Measurements from ENCODE around the gene CDC40.

CDC40 gene

GRCh38 chr6:110180228-110181008 lies at the start of gene CDC40:
CDC40 (plus strand) TSS chr6:110180427; CDS start chr6:110180445, 18 bp downstream.
- DNase-seq, result peak; percentile 73

GRCh38 chr6:110137924-110138887 lies 42.0 kb upstream of the CDC40 start:
- no peak for DNase-seq

GRCh38 chr6:110139052-110139451 lies 41.2 kb upstream of the CDC40 start:
- no peak for DNase-seq

DNA sequence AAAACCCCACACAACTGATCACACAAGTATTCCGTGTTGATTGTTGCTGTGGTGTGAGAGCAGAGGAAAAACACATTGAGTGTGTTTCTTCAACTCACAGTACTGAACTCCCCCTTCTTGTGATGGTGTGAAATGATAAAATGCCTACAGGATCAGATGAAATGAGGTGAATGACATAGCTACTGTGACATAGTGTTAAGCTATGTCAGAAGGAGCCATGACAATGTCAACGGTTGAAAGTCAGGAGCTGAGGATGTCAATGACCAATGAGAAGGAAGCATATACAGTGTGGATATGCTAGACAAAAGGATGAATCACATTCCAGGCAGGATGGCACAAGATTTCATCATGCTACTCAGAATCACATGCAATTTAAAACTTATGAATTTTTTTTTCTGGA lies 39.6 kb upstream of the CDC40 start:
- no peak for DNase-seq

DNA sequence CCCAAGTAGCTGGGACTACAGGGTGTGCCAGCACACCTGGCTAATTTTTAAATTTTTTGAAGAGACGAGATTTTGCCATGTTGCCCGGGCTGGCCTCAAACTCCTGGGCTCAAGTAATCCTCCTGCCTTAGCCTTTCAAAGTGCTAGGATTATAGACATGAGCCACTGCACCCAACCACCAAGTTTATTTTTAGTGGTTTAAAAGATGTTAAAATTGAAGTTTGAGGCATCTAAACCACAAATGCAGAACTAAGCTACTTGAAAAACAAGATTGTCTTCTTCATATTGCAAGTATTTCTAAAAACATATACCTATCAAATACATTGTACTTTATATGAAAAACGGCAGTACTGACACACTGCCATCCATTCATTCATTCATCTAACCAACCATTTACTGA lies 32.4 kb upstream of the CDC40 start:
- DNase-seq, result no peak

DNA sequence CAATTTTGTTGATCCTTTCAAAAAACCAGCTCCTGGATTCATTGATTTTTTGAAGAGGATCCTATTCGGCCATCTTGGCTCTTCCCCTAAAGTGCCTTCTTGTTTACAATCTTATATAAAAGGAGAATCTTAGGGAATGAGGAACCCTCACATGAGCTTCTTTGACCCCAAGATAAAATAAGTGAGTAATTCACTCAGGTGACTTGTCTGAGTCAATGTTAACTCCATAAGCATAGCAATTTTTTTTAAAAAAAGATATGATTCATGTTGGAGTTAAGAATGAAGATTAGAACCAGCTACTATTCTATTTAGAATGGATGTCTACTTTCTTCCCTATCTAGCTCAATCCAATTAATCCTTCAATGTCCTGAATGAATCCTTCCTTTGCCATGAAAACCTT lies 21.7 kb upstream of the CDC40 start:
- DNase-seq, result no peak

DNA sequence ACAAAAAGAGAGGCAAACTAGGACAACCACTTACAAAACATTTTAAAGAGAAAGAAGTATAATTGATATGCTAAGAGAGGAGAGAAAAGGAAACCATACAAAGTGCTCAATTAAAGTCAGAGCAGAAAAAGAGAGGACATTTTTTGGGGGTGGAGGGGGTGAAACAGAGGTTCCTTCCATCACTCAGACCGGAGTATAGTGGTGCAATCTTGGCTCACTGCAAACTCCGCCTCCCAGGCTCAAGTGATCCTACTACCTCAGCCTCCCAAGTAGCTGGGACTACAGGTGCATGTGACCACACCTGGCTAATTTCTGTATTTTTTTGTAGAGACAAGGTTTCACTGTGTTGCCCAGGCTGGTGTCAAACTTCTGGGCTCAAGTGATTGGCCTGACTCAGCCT lies 10.1 kb upstream of the CDC40 start:
- no peak for DNase-seq

- no peak for DNase-seq
These were observed 6.6 kb upstream of the CDC40 start for GRCh38 chr6:110173506-110174132.

GRCh38 chr6:110178626-110179405 lies 1.4 kb upstream of the CDC40 start:
- peak; percentile 85 for DNase-seq

GRCh38 chr6:110179406-110180227 lies 610 bp upstream of the CDC40 start, which contains the start of gene WASF1:
WASF1 (minus strand) TSS chr6:110179670; CDS start chr6:110127601, 52,069 bp downstream.
- peak; percentile 98 for DNase-seq

- no peak for DNase-seq
These were observed 1.2 kb downstream of the CDC40 start for GRCh38 chr6:110181131-110182030.

GRCh38 chr6:110183292-110183885 lies 3.2 kb downstream of the CDC40 start:
- no peak for DNase-seq

DNA sequence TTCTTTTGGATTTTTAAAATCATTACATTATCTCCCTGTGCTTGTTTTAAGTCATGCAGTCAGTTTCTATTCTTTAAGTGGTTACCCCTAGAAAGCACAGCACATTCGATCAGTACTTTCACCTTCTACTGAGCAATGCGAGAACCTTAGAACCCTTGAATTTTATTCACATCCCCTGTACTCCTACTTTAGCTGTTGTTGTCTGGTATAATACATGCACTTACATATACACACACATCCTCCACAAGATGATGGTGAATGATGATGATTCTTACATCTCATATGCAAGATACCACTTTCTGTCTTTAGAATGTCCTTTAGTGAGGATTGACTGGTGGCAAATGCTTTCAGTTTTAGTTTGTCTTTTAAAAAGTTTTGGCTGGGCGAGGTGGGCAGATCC lies 5.7 kb downstream of the CDC40 start:
- DNase-seq, result no peak

GRCh38 chr6:110188791-110189190 lies 8.6 kb downstream of the CDC40 start:
- DNase-seq, result no peak

- DNase-seq, result no peak
These were observed 10.5 kb downstream of the CDC40 start for GRCh38 chr6:110190726-110191125.

DNA sequence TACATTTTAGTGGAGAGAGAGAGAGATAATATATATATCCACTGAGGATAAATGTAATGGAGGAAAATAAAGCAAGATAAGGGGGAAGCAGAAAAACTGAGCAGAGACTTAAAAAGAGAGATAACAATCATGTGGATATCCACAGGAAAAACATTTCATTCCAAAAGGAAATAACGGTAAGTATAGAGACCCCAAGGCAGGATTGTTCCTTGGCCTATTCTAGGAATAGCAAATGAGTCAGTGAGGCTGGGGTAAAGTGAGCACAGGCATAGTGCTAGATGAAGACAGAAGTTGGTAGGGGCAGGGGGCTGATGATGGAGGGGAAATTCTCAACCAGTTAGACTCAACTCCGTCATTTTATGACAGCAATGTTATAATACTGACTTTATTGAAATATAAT lies 11.2 kb downstream of the CDC40 start:
- no peak for DNase-seq

DNA sequence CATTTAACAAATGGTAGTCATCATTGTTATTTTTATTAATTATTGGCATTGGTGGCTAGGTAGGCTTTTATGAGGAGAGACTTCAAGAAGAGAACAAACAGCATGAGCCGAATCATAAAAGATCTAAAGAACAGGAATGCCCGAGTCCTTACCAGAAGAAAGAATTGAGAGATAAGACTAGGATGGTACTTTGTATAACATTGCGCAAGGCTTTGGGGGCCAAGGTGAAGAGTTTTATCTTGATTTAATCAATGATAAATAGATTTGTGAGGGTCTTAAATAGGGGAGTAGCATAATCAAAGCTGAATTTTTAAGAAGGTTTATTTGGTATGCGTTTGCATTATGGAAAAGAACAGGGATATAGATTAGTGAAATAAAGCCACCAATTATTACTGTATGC lies 15.4 kb downstream of the CDC40 start:
- no peak for DNase-seq

GRCh38 chr6:110196874-110197273 lies 16.6 kb downstream of the CDC40 start:
- no peak for DNase-seq

- no peak for DNase-seq
These were observed 18.3 kb downstream of the CDC40 start for GRCh38 chr6:110198561-110198960.

All from NCI-H345 (cell line).